HFF-Myc (cell line): ENCODE results near the gene ACTN1.

ENCODE experiments used
- DNase-seq: peaks from one replicate; pipeline ENCODE4 v3.0.0-alpha.2; 2011; ENCODE audit warnings: low read depth; ENCODE audit errors: extremely low read depth
- H3K4me3 ChIP-seq: replicated peaks from 2 replicates; pipeline ENCODE4 v1.5.1; 2011; ENCODE audit warnings: low read depth, mild to moderate bottlenecking, control low read depth, low read length
- TF ChIP-seq, protein P1 (sequence below): IDR thresholded peaks from 2 replicates; pipeline ENCODE4 v1.5.1; 2012; ENCODE audit warnings: mild to moderate bottlenecking, low read depth, low read length, control low read depth; ENCODE audit errors: missing control alignments

The ACTN1 gene

DNA sequence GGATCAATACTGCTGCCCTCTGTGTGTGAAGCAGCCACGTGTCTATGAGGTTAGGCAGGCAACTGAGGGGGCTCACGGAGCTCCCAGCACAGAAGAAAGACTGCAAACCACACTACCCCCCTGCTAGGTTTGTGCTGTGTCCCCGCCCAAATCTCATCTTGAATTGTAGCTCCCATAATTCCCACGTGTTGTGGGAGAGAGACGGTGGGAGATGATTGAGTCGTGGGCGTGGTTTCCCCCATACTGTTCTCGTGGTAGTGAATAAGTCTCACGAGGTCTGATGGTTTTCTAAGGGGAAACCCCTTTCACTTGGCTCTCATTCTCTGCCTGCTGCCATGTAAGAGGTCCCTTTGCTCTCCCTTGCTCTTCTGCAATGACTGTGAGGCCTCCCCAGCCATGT lies 68.6 kb downstream of the ACTN1 start:
- DNase-seq: no peak
- TF ChIP-seq, protein P1, sequence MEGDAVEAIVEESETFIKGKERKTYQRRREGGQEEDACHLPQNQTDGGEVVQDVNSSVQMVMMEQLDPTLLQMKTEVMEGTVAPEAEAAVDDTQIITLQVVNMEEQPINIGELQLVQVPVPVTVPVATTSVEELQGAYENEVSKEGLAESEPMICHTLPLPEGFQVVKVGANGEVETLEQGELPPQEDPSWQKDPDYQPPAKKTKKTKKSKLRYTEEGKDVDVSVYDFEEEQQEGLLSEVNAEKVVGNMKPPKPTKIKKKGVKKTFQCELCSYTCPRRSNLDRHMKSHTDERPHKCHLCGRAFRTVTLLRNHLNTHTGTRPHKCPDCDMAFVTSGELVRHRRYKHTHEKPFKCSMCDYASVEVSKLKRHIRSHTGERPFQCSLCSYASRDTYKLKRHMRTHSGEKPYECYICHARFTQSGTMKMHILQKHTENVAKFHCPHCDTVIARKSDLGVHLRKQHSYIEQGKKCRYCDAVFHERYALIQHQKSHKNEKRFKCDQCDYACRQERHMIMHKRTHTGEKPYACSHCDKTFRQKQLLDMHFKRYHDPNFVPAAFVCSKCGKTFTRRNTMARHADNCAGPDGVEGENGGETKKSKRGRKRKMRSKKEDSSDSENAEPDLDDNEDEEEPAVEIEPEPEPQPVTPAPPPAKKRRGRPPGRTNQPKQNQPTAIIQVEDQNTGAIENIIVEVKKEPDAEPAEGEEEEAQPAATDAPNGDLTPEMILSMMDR: no peak
- no peak overlapping the region for H3K4me3 ChIP-seq

- no peak for DNase-seq
- H3K4me3 ChIP-seq: no peak overlapping the region
- TF ChIP-seq, protein P1: no peak
Measured at GRCh38 chr14:68908803-68909202, 70.3 kb downstream of the ACTN1 start.

- TF ChIP-seq, protein P1: no peak
- no peak overlapping the region for H3K4me3 ChIP-seq
- no peak for DNase-seq
Measured at GRCh38 chr14:68908201-68908600, 70.9 kb downstream of the ACTN1 start.

DNA sequence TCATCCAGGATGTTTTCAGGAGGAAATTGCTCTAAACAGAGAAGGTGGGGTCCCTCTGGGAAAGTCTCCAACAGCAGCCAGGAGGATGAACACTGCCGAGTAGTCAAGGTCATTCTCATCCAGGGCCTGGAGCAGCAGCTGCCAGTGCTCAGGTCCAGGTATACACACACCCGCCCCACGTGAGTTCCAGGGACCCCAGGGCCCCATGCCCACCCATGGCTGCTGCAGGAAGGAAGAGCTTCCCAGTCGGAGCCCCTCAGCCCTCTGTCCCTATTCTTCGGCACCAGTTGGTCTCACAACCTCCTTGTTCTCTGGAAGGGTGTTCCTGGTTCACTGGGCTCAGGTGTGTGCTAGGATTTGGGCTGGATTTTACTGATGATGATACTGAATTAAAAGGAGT lies 72.7 kb downstream of the ACTN1 start:
- no peak for DNase-seq
- H3K4me3 ChIP-seq: no peak overlapping the region
- TF ChIP-seq, protein P1: no peak

- no peak overlapping the region for H3K4me3 ChIP-seq
- DNase-seq: no peak
- TF ChIP-seq, protein P1: no peak
Measured at GRCh38 chr14:68905107-68905895, 73.8 kb downstream of the ACTN1 start.

DNA sequence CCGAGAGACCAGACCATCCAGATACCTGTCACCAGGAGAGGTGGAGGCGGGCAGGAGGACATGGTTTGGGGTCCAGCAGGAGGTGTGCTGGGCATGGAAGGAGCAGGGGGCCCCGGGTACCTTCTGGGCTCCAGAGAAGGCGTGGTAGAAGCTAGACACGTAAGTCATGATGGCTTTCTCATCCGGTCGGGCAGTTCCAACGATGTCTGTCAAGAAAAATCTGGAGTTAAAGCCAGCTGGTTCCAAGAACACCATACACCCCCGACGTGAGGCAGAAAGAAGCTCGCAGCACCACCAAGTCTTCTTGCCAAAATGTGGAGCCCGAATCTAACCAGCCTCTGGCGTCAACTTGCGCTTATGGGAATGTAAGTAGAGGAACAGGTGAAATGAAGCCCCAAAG lies 76.7 kb downstream of the ACTN1 start:
- TF ChIP-seq, protein P1: no peak
- no peak for DNase-seq
- no peak overlapping the region for H3K4me3 ChIP-seq
